Tibial artery (tissue), 4 donors: ENCODE data around the gene GABPB2.

Experiments used
- DNase-seq, 2 donors: peaks; one replicate each; pipeline ENCODE4 v3.0.0-alpha.2; 2019
- H3K27ac ChIP-seq, 2 donors: fragments of 200-600 bp; sonication (generic) in 1 of 2; 1 replicate in 1 of 2; 2 replicates in 1 of 2; pipeline ENCODE4 v1.5.1; 2018 to 2019; ENCODE audit warnings: mild to moderate bottlenecking in 1 of 2
- H3K27me3 ChIP-seq, 2 donors: fragments of 200-600 bp; sonication (generic) in 1 of 2; one replicate each; pipeline versions ENCODE4 v1.5.1 to v1.6.0; 2016 to 2019
- H3K36me3 ChIP-seq, 3 donors: fragments of 200-600 bp; sonication (generic) in 2 of 3; one replicate each; pipeline ENCODE4 v1.5.1; 2016 to 2019; ENCODE audit warnings: mild to moderate bottlenecking in 2 of 3
- H3K4me1 ChIP-seq, 4 donors: fragments of 200-600 bp; sonication (generic) in 2 of 4; 1 replicate in 3 of 4; 2 replicates in 1 of 4; pipeline ENCODE4 v1.5.1; 2016 to 2019
- H3K4me3 ChIP-seq, 2 donors: fragments of 200-600 bp; sonication (generic) in 1 of 2; 1 replicate in 1 of 2; 2 replicates in 1 of 2; pipeline ENCODE4 v1.5.1; 2018 to 2019; ENCODE audit warnings: mild to moderate bottlenecking in 2 of 2
- H3K9me3 ChIP-seq, 3 donors: fragments of 200-600 bp; sonication (generic) in 1 of 3; one replicate each; pipeline ENCODE4 v1.5.1; 2016 to 2019
- CTCF ChIP-seq, 2 experiments: fragments of 200-600 bp in 1 of 2; fragments of 450-650 bp in 1 of 2; IDR thresholded peaks; one replicate each; pipeline ENCODE4 v1.5.1; 2017 to 2019; ENCODE audit warnings: antibody characterized with exemption in 2 of 2, mild to moderate bottlenecking in 1 of 2, moderate library complexity in 1 of 2
- intact Hi-C: fragments of 100-400 bp; cut with DNase I; formaldehyde crosslinking; loops from one replicate; pipeline ENCODE4 v1.15.0; 2023; ENCODE audit warnings: low total_unique reads

GABPB2 gene

GRCh38 chr1:151060007-151060656 lies 10.4 kb upstream of the GABPB2 start, which contains the start of gene MLLT11:
Gene MLLT11 (plus strand): TSS chr1:151060397. CDS start chr1:151067225, 6,828 bp downstream.
- peak in 1 of 2 donors; percentile 73 for DNase-seq
- intact Hi-C loops: no loop called here

GRCh38 chr1:151060657-151061421 lies 9.7 kb upstream of the GABPB2 start:
- H3K36me3 ChIP-seq: peaks cover 3 to 10% (median 4%) of the 10 kb centered on the region in 3 donors
- peaks cover 0 to 37% (median 25%) of the 10 kb centered on the region in 4 donors for H3K4me1 ChIP-seq
- H3K9me3 ChIP-seq: no peaks in the 10 kb centered on the region
- peak overlapping the region; percentile 75 to 91 for H3K4me3 ChIP-seq
- no peak for TF ChIP-seq CTCF (IDR thresholded peaks at IDR 0.05)
- intact Hi-C loops: no loop called here
- peak overlapping the region; percentile 81 to 91 for H3K27ac ChIP-seq
- peak in 1 of 2 donors; percentile 31 for DNase-seq
- H3K27me3 ChIP-seq: no peaks in the 10 kb centered on the region

More at GRCh38 chr1:151060007-151060656, 10.4 kb upstream of the GABPB2 start, which contains the start of gene MLLT11:
- H3K4me3 ChIP-seq: peak within 1 kb of the TSS; percentile 75 to 91
- H3K27me3 ChIP-seq: no peaks in the 10 kb centered on the region
- H3K4me1 ChIP-seq: peaks cover 0 to 43% (median 27%) of the 10 kb centered on the region in 4 donors
- peaks cover 10 to 17% (median 11%) of the 10 kb centered on the region in 3 donors for H3K36me3 ChIP-seq
- H3K9me3 ChIP-seq: no peaks in the 10 kb centered on the region
- H3K27ac ChIP-seq: peak within 1 kb of the TSS; percentile 81 to 91
- TF ChIP-seq CTCF (IDR thresholded peaks at IDR 0.05): no peak

GRCh38 chr1:151061704-151062103 lies 8.9 kb upstream of the GABPB2 start:
- Histone ChIP-seq H3K27ac (no peak overlapping the region), H3K4me3 (no peak overlapping the region)
- TF ChIP-seq CTCF (IDR thresholded peaks at IDR 0.05): no peak

GRCh38 chr1:151062741-151063371 lies 7.7 kb upstream of the GABPB2 start:
- Histone ChIP-seq H3K4me3 (no peak overlapping the region), H3K27ac (no peak overlapping the region), H3K27me3 (no peaks in the 10 kb centered on the region), H3K36me3 (no peaks in the 10 kb centered on the region), H3K9me3 (no peaks in the 10 kb centered on the region), H3K4me1 (peaks cover 0 to 16% (median 5%) of the 10 kb centered on the region in 4 donors)
- TF ChIP-seq CTCF (IDR thresholded peaks at IDR 0.05): no peak
- intact Hi-C loops: no loop called here
- no peak for DNase-seq

More at GRCh38 chr1:151061704-151062103, 8.9 kb upstream of the GABPB2 start:
- H3K36me3 ChIP-seq: peaks cover 0 to 3% (median 2%) of the 10 kb centered on the region in 3 donors
- peaks cover 0 to 28% (median 16%) of the 10 kb centered on the region in 4 donors for H3K4me1 ChIP-seq
- DNase-seq: no peak
- no peaks in the 10 kb centered on the region for H3K9me3 ChIP-seq
- no peaks in the 10 kb centered on the region for H3K27me3 ChIP-seq
- intact Hi-C loops: no loop called here

GRCh38 chr1:151065089-151065645 lies 5.4 kb upstream of the GABPB2 start:
- H3K36me3 ChIP-seq: no peaks in the 10 kb centered on the region
- no peaks in the 10 kb centered on the region for H3K27me3 ChIP-seq
- DNase-seq: no peak
- H3K4me1 ChIP-seq: peaks cover 0 to 15% (median 5%) of the 10 kb centered on the region in 4 donors
- H3K27ac ChIP-seq: no peak overlapping the region
- no peak for TF ChIP-seq CTCF (IDR thresholded peaks at IDR 0.05)
- no peak overlapping the region for H3K4me3 ChIP-seq
- H3K9me3 ChIP-seq: no peaks in the 10 kb centered on the region
- intact Hi-C loops: no loop called here
